Lower leg skin (tissue), 4 donors: Measurements from ENCODE around the gene GHSR. TPM values are rescaled to one million over a fixed set of nuclear protein-coding genes. Genes with fewer than 3 reads are reported as not detected.

ENCODE experiments used
- DNase-seq, 2 donors: peaks; one replicate each; pipeline ENCODE4 v3.0.0-alpha.2; 2019; ENCODE audit warnings: low spot score in 2 of 2
- H3K4me3 ChIP-seq: fragments of 200-600 bp; sonication (generic); 2 replicates; pipeline ENCODE4 v1.5.1; 2017; ENCODE audit warnings: mild to moderate bottlenecking, low read depth; ENCODE audit not compliant: poor library complexity, severe bottlenecking
- CTCF ChIP-seq, 3 donors: fragments of 450-650 bp; IDR thresholded peaks; one replicate each; pipeline ENCODE4 v1.5.1; 2016; ENCODE audit warnings: antibody characterized with exemption in 3 of 3, mild to moderate bottlenecking in 3 of 3, moderate library complexity in 2 of 3
- POLR2A ChIP-seq, 2 donors: fragments of 450-650 bp; IDR thresholded peaks; one replicate each; pipeline ENCODE4 v1.6.1; 2016 to 2017; ENCODE audit warnings: antibody characterized with exemption in 2 of 2, mild to moderate bottlenecking in 1 of 2, moderate library complexity in 1 of 2
- WGBS, 2 donors: methylation state at CpG; one replicate each; pipeline ENCODE4 v1.1.5; 2018; 5-methylcytosine and 5-hydroxymethylcytosine counted together
- intact Hi-C: fragments of 100-400 bp; cut with DNase I; formaldehyde crosslinking; loops from one replicate; pipeline ENCODE4 v1.15.0; 2023; ENCODE audit warnings: low total_unique reads
- total RNA-seq, 4 donors: library from RNA; depleted of rRNA; stranded (reverse); fragments of >200 nt; gene quantifications; one replicate each; pipeline ENCODE4 v1.1.0, GENCODE V29; 2016

Gene GHSR
- total RNA-seq, 4 donors from 2014 or later: not detected

- no peak overlapping the region for H3K4me3 ChIP-seq
- DNase-seq: no peak
- 85 to 90% methylated on average over 1 of the region's 1 CpG for WGBS, 2 donors
- intact Hi-C loops: no loop called here
- no peak for TF ChIP-seq CTCF (IDR thresholded peaks at IDR 0.05)
Measured at GRCh38 chr3:172470588-172470987, 22.3 kb upstream of the GHSR start.

GRCh38 chr3:172467170-172467824 lies 19.0 kb upstream of the GHSR start:
- 89 to 97% methylated on average over 2 of the region's 2 CpGs for WGBS, 2 donors
- DNase-seq: no peak

GRCh38 chr3:172466553-172467130 lies 18.4 kb upstream of the GHSR start:
- H3K4me3 ChIP-seq: no peak overlapping the region
- WGBS, 2 donors: 65 to 98% methylated on average over 4 of the region's 4 CpGs
- intact Hi-C loops: no loop called here
- no peak for TF ChIP-seq CTCF (IDR thresholded peaks at IDR 0.05)
- TF ChIP-seq POLR2A (IDR thresholded peaks at IDR 0.05): no peak
- DNase-seq: no peak

More at GRCh38 chr3:172467170-172467824, 19.0 kb upstream of the GHSR start:
- H3K4me3 ChIP-seq: no peak overlapping the region
- TF ChIP-seq POLR2A (IDR thresholded peaks at IDR 0.05) (no peak), CTCF (IDR thresholded peaks at IDR 0.05) (no peak)
- intact Hi-C loops: no loop called here

- no peak for TF ChIP-seq POLR2A (IDR thresholded peaks at IDR 0.05)
- DNase-seq: no peak
- intact Hi-C loops: no loop called here
- no peak overlapping the region for H3K4me3 ChIP-seq
Measured at GRCh38 chr3:172465281-172465680, 17.0 kb upstream of the GHSR start.

GRCh38 chr3:172464306-172464705 lies 16.1 kb upstream of the GHSR start:
- no peak for DNase-seq
- TF ChIP-seq POLR2A (IDR thresholded peaks at IDR 0.05): no peak
- TF ChIP-seq CTCF (IDR thresholded peaks at IDR 0.05): no peak
- intact Hi-C loops: no loop called here
- WGBS, 2 donors: 88 to 89% methylated on average over 6 of the region's 6 CpGs
- H3K4me3 ChIP-seq: no peak overlapping the region

- no peak for DNase-seq
- TF ChIP-seq CTCF (IDR thresholded peaks at IDR 0.05): peak in 1 of 3 donors; percentile 60
- no peak for TF ChIP-seq POLR2A (IDR thresholded peaks at IDR 0.05)
- intact Hi-C loops: no loop called here
- WGBS, 2 donors: 34 to 35% methylated on average over 5 of the region's 5 CpGs
- no peak overlapping the region for H3K4me3 ChIP-seq
Measured at GRCh38 chr3:172461530-172462138, 13.4 kb upstream of the GHSR start.
